Dendritic cell treated with granulocyte-macrophage colony-stimulating factor and Interleukin-4, amounts not matched to agents 40 ng/mL and 50 ng/mL, for 4 days (primary cell): ENCODE results near the gene GFI1B.
"Not testable (repeated sequence)": the region's sequence is repeated elsewhere in the genome, so short reads cannot be mapped to it uniquely, and the experiment has no call there.

Source experiments
- H3K27ac Mint-ChIP-seq: one replicate; pipeline ENCODE4 v1.8.0; 2022; ENCODE audit warnings: mild to moderate bottlenecking, mixed read lengths
- H3K27me3 Mint-ChIP-seq: one replicate; pipeline ENCODE4 v1.8.0; 2022; ENCODE audit warnings: mild to moderate bottlenecking, mixed read lengths
- H3K36me3 Mint-ChIP-seq: one replicate; pipeline ENCODE4 v1.8.0; 2022; ENCODE audit warnings: low read depth, mixed read lengths
- H3K4me1 Mint-ChIP-seq: one replicate; pipeline ENCODE4 v1.8.0; 2022; ENCODE audit warnings: low read depth, mixed read lengths
- H3K4me3 Mint-ChIP-seq: one replicate; pipeline ENCODE4 v1.8.0; 2022; ENCODE audit warnings: mild to moderate bottlenecking, moderate library complexity, mixed read lengths
- H3K9me3 Mint-ChIP-seq: one replicate; pipeline ENCODE4 v1.8.0; 2022; ENCODE audit warnings: mixed read lengths
- intact Hi-C: fragments of 100-400 bp; cut with micrococcal nuclease; formaldehyde crosslinking; loops from one replicate; pipeline ENCODE4 v1.15.0; 2022

Gene GFI1B

GRCh38 chr9:132948482-132949050 is 29.9 kb upstream of the GFI1B start:
- no peak overlapping the region for H3K4me3 Mint-ChIP-seq
- H3K36me3 Mint-ChIP-seq, result peaks cover 8% of the 10 kb centered on the region
- H3K27ac Mint-ChIP-seq, result peak overlapping the region; percentile 24
- H3K9me3 Mint-ChIP-seq, result no peaks in the 10 kb centered on the region
- intact Hi-C loops, result no loop called here
- H3K4me1 Mint-ChIP-seq, result peaks cover 11% of the 10 kb centered on the region
- H3K27me3 Mint-ChIP-seq, result peaks cover 1% of the 10 kb centered on the region

GRCh38 chr9:132949709-132950108 is 28.8 kb upstream of the GFI1B start:
- peak overlapping the region; percentile 24 for H3K27ac Mint-ChIP-seq
- intact Hi-C loops, result no loop called here
- peaks cover 7% of the 10 kb centered on the region for H3K4me1 Mint-ChIP-seq
- no peak overlapping the region for H3K4me3 Mint-ChIP-seq
- H3K9me3 Mint-ChIP-seq, result no peaks in the 10 kb centered on the region
- H3K27me3 Mint-ChIP-seq, result peaks cover 1% of the 10 kb centered on the region
- peaks cover 1% of the 10 kb centered on the region for H3K36me3 Mint-ChIP-seq

GRCh38 chr9:132955123-132955522 is 23.4 kb upstream of the GFI1B start:
- Mint-ChIP-seq H3K4me1 (no peaks in the 10 kb centered on the region), H3K4me3 (no peak overlapping the region), H3K27ac (no peak overlapping the region), H3K9me3 (peaks cover 33% of the 10 kb centered on the region), H3K36me3 (no peaks in the 10 kb centered on the region), H3K27me3 (peaks cover 3% of the 10 kb centered on the region)
- intact Hi-C loops, result no loop called here

DNA sequence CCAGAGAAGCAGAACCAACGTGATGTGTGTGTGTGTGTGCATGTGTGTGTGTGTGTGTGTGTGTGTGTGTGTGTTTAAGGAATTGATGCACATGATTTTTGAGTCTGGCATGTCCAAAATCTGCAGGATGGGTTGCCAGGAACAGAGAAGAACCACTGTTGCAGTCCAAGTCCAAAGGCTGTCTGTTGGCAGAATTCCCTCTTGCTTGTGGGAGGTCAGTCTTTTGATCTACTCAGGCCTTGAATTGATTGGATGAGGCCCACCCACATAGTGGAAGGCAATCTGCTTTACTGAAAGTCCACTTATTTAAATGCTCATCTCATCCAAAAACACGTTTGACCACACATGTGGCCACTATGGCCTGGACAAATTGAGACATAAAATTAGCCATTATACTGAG is 22.7 kb upstream of the GFI1B start:
- Mint-ChIP-seq H3K36me3 (no peaks in the 10 kb centered on the region), H3K27ac (no peak overlapping the region)

GRCh38 chr9:132957805-132958204 is 20.7 kb upstream of the GFI1B start:
- Mint-ChIP-seq H3K27ac (no peak overlapping the region), H3K36me3 (no peaks in the 10 kb centered on the region), H3K4me3 (no peak overlapping the region), H3K27me3 (peaks cover 2% of the 10 kb centered on the region), H3K9me3 (peaks cover 33% of the 10 kb centered on the region), H3K4me1 (no peaks in the 10 kb centered on the region)
- intact Hi-C loops, result no loop called here

More for the DNA sequence above, 22.7 kb upstream of the GFI1B start:
- H3K27me3 Mint-ChIP-seq, result peaks cover 3% of the 10 kb centered on the region
- peaks cover 33% of the 10 kb centered on the region for H3K9me3 Mint-ChIP-seq
- H3K4me1 Mint-ChIP-seq, result no peaks in the 10 kb centered on the region
- no peak overlapping the region for H3K4me3 Mint-ChIP-seq
- intact Hi-C loops, result no loop called here

DNA sequence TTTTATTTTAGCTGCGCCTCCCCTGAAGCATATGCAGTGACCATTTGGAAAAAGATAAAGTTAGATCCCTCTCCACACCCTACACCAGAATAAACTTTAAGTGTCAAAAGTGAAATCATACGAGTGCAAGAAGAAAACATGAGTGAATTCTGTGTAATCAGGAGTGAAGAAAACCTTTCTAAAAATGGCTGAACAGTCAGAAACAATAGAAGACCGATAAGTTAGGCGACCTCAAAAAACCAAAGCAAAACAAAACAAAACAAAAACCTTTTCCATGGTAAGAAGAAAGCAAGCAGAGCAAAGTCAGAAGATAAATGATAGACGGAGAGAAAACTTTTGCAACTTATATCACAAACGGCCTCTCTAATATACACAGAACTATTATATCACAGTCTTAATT is 17.5 kb upstream of the GFI1B start:
- Mint-ChIP-seq H3K36me3 (no peaks in the 10 kb centered on the region), H3K4me3 (no peak overlapping the region), H3K4me1 (no peaks in the 10 kb centered on the region), H3K27me3 (peaks cover 3% of the 10 kb centered on the region), H3K9me3 (peaks cover 26% of the 10 kb centered on the region), H3K27ac (no peak overlapping the region)
- intact Hi-C loops, result no loop called here

- Mint-ChIP-seq H3K36me3 (no peaks in the 10 kb centered on the region), H3K27me3 (peaks cover 3% of the 10 kb centered on the region), H3K4me1 (no peaks in the 10 kb centered on the region), H3K27ac (no peak overlapping the region), H3K4me3 (no peak overlapping the region), H3K9me3 (no peaks in the 10 kb centered on the region)
- intact Hi-C loops, result no loop called here
These were observed 13.0 kb upstream of the GFI1B start for GRCh38 chr9:132965478-132965877.

DNA sequence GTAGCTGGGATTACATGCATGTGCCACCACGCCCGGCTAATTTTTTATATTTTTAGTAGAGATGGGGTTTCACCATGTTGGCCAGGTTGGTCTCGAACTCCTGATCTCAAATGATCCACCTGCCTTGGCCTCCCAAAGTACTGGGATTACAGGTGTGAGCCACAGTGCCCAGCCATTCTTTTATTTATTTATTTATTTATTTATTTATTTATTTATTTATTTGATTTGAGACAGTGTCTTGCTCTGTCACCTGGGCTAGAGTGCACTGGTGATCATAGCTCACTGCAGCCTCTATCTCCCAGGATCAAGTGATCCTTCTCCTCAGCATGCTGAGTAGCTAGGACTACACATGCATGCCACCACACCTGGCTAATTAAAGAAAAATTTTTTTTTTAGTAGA is 10.6 kb upstream of the GFI1B start:
- H3K4me1 Mint-ChIP-seq, H3K9me3 Mint-ChIP-seq, H3K27ac Mint-ChIP-seq, intact Hi-C loops, H3K4me3 Mint-ChIP-seq, H3K36me3 Mint-ChIP-seq, H3K27me3 Mint-ChIP-seq: not testable (repeated sequence)

DNA sequence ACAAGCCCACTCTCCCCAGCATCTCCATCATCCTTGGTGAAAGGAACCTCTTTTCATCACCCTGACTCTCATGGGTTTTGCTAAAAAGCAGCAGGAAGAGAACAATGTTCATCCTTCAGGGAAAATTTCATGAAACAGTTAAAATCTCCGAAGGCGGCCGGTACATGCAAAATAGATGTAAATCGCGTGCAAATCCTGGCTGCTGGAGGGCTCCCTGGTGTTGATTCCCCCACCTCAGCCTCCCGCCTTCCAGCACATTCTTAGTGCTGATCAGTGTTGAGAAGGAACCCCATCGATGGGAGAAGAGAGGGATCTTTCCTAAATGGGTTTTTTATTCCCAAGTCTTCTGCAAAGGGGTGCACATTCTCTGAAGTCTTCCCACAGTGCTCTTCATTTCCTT is 8.7 kb upstream of the GFI1B start:
- H3K27me3 Mint-ChIP-seq, result peaks cover 19% of the 10 kb centered on the region
- no peak overlapping the region for H3K4me3 Mint-ChIP-seq
- H3K9me3 Mint-ChIP-seq, result no peaks in the 10 kb centered on the region
- peaks cover 14% of the 10 kb centered on the region for H3K4me1 Mint-ChIP-seq
- no peaks in the 10 kb centered on the region for H3K36me3 Mint-ChIP-seq
- H3K27ac Mint-ChIP-seq, result no peak overlapping the region
- intact Hi-C loops, result no loop called here

- intact Hi-C loops, result no loop called here
- Mint-ChIP-seq H3K4me1 (peaks cover 19% of the 10 kb centered on the region), H3K27ac (no peak overlapping the region), H3K4me3 (no peak overlapping the region), H3K27me3 (peaks cover 22% of the 10 kb centered on the region), H3K9me3 (no peaks in the 10 kb centered on the region), H3K36me3 (no peaks in the 10 kb centered on the region)
These were observed 8.0 kb upstream of the GFI1B start for GRCh38 chr9:132970324-132971062.

DNA sequence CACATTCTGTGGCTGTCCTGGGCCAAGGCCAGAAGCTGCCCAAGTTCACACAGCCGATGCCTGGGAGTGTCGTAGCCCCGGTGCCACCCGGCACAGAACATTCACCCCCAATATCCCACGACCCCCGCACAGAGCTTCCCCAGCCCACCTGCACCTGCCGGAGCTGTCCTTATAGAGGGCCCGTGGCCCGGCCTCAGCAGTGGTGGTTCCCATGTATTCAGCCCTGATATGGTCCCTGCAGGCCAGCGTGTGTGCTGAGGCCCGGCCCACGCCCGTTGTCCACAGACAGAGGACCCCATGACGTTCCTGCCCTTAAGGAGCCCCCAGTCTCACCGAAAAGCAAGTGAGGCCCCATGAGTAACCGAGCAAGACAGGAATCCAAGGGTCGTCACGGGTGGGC is 5.3 kb upstream of the GFI1B start:
- no peaks in the 10 kb centered on the region for H3K36me3 Mint-ChIP-seq
- H3K9me3 Mint-ChIP-seq, result no peaks in the 10 kb centered on the region
- intact Hi-C loops, result no loop called here
- no peak overlapping the region for H3K4me3 Mint-ChIP-seq
- peaks cover 39% of the 10 kb centered on the region for H3K4me1 Mint-ChIP-seq
- peaks cover 33% of the 10 kb centered on the region for H3K27me3 Mint-ChIP-seq
- H3K27ac Mint-ChIP-seq, result no peak overlapping the region

DNA sequence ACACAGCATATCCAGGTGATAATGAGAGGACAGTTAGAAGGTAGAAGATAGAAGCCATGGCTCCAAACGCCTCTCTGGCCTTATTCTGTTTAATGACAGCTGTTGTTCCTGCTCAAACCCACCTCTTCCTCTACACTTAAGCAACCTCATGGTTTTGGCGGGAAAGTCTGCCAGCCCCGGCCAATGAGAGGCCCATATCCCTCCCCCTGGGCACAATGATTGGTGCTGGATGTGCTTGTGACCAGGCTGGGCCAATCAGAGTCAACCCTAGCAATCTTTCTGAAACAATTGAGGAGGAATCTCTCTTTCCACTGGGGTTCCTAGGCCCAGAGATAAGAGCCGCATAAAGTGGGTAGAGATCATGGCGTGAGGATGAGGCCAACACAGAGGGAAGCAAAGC is 4.8 kb upstream of the GFI1B start:
- no peak overlapping the region for H3K27ac Mint-ChIP-seq
- no peak overlapping the region for H3K4me3 Mint-ChIP-seq
- no peaks in the 10 kb centered on the region for H3K36me3 Mint-ChIP-seq
- peaks cover 44% of the 10 kb centered on the region for H3K4me1 Mint-ChIP-seq
- H3K9me3 Mint-ChIP-seq, result no peaks in the 10 kb centered on the region
- intact Hi-C loops, result no loop called here
- peaks cover 37% of the 10 kb centered on the region for H3K27me3 Mint-ChIP-seq

DNA sequence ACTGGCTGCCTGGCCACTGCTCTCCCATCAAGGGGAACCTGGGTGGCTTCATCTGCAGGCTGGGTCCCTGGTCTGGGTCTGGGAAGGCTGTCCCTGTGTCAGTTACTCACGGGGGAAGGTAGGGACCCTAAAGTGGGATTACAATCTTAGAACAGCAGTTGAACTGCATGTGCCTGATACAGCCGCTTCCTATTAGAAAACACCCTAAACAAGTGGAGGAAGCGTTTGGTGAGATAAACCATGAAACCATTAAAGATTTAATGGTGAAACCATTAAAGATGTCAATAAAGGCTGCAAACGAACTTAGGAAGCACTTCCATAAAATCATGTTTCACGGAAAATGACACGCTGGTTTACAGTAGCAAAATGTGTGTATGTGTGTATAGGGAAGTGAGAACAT is 2.5 kb upstream of the GFI1B start:
- intact Hi-C loops, result loop anchor here (5.0 kb wide), 1 partner anchor 46 kb away; no protein-coding TSS in a partner anchor
- no peak overlapping the region for H3K4me3 Mint-ChIP-seq
- no peak overlapping the region for H3K27ac Mint-ChIP-seq
- no peaks in the 10 kb centered on the region for H3K9me3 Mint-ChIP-seq
- peaks cover 54% of the 10 kb centered on the region for H3K27me3 Mint-ChIP-seq
- no peaks in the 10 kb centered on the region for H3K36me3 Mint-ChIP-seq
- H3K4me1 Mint-ChIP-seq, result peaks cover 47% of the 10 kb centered on the region

DNA sequence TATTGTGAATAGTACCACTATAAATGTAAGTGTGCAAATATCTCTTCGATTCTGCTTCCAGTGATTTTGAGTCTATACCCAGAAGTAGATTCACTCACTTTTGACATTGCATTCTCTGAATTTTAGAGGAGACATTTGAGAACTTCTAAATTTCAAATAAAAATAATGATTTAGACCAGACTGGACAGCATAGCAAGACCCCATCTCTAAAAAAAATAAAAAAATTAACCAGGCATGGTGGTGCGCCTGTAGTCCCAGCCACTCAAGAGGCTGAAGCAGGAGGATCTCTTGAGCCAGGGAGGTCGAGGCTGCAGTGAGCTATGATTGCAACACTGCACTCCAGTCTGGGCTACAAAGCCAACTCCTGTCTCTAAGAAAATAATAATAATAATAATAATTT is 1.9 kb upstream of the GFI1B start:
- Mint-ChIP-seq H3K27ac (no peak overlapping the region), H3K4me3 (no peak overlapping the region), H3K27me3 (peaks cover 59% of the 10 kb centered on the region), H3K36me3 (no peaks in the 10 kb centered on the region), H3K4me1 (peaks cover 48% of the 10 kb centered on the region), H3K9me3 (no peaks in the 10 kb centered on the region)
- intact Hi-C loops, result loop anchor here (5.0 kb wide), 1 partner anchor 46 kb away; no protein-coding TSS in a partner anchor

GRCh38 chr9:132978112-132978450 is 413 bp upstream of the GFI1B start:
- Mint-ChIP-seq H3K36me3 (no peaks in the 10 kb centered on the region), H3K9me3 (no peaks in the 10 kb centered on the region), H3K4me1 (peaks cover 53% of the 10 kb centered on the region), H3K27me3 (peaks cover 72% of the 10 kb centered on the region), H3K27ac (no peak overlapping the region), H3K4me3 (peak overlapping the region; percentile 61)
- intact Hi-C loops, result loop anchor here (5.0 kb wide), 1 partner anchor 44 kb away; no protein-coding TSS in a partner anchor
